Spleen (tissue), 7 donors: Measurements from ENCODE around the gene DNAJB2.

Experiments
- CTCF ChIP-seq, 11 experiments: fragments of 200-600 bp in 7 of 11; fragments of 450-650 bp in 4 of 11; sonication (generic) in 4 of 11; IDR thresholded peaks in 8 of 11; conservative IDR thresholded peaks in 3 of 11; 1 replicate in 7 of 11; 2 replicates in 4 of 11; pipeline versions ENCODE4 v1.4.0 to v1.8.0; 2016 to 2021; ENCODE audit warnings: antibody characterized with exemption in 11 of 11, inconsistent platforms in 4 of 11, mild to moderate bottlenecking in 1 of 11
- POLR2A ChIP-seq, 3 donors: fragments of 450-650 bp; IDR thresholded peaks; one replicate each; pipeline ENCODE4 v1.5.1; 2017; ENCODE audit warnings: antibody characterized with exemption in 3 of 3, mild to moderate bottlenecking in 1 of 3
- POLR2AphosphoS5 ChIP-seq, 3 donors: sonication (generic); formaldehyde crosslinking; IDR thresholded peaks; one replicate each; pipeline ENCODE4 v1.5.1; 2017; ENCODE audit warnings: antibody characterized with exemption in 3 of 3
- donor health status: DM: no; HTN: no; CAD: no; lungs with moderate emphysema.
- donor health status: DM: no; HTN: no; CAD: no.
- donor health status: DM: no; HTN: no; CAD: no.

- TF ChIP-seq CTCF (IDR thresholded peaks at IDR 0.05 in 8 of 11, conservative IDR thresholded peaks at IDR 0.05 in 3 of 11) (no peak), POLR2A (IDR thresholded peaks at IDR 0.05) (no peak), POLR2AphosphoS5 (IDR thresholded peaks at IDR 0.05) (no peak)
Measured at GRCh38 chr2:219252084-219252483, 27.1 kb upstream of the DNAJB2 start.
